Ecto neural progenitor cell (in vitro differentiated cells): ENCODE measurements around the gene EYA3.

ENCODE experiments used
- DNase-seq: peaks from one replicate; pipeline ENCODE4 v3.0.0-alpha.2; 2018; ENCODE audit warnings: low spot score

The EYA3 gene, protein sequence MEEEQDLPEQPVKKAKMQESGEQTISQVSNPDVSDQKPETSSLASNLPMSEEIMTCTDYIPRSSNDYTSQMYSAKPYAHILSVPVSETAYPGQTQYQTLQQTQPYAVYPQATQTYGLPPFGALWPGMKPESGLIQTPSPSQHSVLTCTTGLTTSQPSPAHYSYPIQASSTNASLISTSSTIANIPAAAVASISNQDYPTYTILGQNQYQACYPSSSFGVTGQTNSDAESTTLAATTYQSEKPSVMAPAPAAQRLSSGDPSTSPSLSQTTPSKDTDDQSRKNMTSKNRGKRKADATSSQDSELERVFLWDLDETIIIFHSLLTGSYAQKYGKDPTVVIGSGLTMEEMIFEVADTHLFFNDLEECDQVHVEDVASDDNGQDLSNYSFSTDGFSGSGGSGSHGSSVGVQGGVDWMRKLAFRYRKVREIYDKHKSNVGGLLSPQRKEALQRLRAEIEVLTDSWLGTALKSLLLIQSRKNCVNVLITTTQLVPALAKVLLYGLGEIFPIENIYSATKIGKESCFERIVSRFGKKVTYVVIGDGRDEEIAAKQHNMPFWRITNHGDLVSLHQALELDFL

DNA sequence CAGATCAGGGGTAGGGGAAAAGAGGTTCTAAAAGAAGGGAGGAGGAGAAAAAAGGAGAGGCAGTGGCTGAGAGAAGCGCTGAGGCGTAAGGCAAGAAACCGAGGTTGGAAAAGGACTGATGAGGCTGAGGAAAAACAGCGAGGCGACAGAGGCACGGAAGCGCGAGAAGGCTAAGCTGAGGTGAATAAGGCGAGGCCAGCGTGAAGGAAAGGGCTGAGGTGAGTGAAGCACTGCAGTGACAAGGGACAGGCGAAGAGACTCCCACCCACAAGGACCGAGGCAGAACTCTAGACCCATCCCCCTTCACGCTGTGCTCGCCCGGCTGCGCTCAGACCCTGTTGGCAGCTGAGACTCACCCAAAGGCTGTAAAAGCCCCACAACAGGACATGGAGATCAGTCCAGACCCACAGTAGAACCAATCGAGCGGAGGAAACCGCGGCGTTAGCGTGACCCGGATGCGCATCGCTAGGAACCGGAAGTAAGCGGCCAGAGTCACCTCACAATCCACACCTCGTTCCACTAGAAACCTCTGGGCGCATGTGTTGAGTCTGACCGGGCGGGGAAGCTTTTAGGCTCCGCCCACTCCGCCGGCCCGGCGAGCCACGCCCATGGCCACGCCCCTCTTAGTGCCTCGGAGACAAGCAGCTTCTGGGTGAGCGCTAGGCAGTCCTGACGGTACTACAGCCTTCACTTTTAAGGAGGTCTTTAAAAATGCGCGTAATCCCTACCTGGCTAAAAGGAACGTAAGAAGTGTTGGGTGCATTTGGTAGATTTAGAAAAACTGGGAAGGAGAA, at the start of gene EYA3:
Gene EYA3 (minus strand): TSS at position 443 of the 794 bp plus-strand sequence. CDS start 30,584 bp downstream, outside the sequence.
- peak; percentile 99 for DNase-seq

DNA sequence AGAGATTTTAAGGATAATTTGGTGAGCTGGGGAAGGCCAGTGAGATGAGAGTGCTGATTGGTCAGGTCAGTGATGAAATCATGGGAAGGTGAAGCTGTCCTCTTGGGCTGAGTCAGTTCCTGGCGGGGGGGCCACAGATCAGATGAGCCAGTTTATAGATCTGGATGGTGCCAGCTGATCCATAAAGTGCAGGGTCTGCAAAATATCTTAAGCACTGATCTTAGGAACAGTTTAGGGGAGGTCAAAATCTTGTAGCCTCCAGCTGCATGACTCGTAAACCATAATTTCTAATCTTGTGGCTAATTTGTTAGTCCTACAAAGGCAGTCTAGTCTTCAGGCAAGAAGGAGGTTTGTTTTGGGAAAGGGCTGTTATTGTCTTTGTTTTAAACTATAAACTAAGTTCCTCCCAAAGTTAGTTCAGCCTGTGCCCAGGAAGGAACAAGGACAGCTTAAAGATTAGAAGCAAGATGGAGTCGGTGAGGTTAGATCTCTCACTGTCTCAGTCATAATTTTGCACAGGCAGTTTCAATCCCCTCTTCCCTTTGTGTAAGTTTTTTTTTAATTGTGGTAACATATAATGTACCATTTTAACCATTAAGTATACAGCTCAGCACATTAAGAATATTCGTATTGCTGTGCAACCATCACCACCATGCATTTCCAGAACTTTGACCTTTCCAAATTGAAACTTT, 48.7 kb upstream of the EYA3 start:
- DNase-seq, result no peak

DNA sequence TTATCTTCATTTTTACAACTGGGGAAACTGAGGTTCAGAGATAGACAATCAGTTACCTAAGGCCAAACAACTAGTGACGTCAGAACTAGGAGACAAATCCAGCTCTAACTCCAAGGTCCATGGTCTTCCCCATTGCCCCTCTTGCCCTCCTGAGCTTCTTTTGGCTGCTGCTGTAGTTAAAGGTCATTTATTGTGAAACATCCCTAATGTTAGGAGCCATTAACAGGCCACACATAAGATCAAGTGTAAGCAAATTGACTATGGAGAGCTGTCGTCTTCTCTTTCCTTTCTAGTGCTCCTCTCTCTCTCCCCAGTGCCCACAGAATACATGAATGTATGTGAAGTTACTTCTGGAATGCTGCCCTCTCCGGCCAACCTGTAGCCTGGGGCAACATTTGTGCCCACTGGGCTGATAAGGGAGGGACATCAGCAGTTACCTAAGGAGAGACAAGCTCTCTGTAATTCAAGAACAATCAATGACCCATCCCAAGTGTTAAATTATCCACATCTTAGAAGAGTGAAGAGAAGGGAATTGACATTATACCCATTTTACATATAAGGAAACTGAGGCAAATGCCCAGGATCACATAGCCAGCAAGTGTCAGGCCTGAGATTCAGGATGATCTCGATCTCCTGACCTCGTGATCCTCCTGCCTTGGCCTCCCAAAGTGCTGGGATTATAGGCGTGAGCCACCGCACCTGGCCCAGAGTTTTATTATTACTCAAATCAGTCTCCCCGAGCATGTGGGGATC, 47.9 kb upstream of the EYA3 start:
- DNase-seq, result no peak

DNA sequence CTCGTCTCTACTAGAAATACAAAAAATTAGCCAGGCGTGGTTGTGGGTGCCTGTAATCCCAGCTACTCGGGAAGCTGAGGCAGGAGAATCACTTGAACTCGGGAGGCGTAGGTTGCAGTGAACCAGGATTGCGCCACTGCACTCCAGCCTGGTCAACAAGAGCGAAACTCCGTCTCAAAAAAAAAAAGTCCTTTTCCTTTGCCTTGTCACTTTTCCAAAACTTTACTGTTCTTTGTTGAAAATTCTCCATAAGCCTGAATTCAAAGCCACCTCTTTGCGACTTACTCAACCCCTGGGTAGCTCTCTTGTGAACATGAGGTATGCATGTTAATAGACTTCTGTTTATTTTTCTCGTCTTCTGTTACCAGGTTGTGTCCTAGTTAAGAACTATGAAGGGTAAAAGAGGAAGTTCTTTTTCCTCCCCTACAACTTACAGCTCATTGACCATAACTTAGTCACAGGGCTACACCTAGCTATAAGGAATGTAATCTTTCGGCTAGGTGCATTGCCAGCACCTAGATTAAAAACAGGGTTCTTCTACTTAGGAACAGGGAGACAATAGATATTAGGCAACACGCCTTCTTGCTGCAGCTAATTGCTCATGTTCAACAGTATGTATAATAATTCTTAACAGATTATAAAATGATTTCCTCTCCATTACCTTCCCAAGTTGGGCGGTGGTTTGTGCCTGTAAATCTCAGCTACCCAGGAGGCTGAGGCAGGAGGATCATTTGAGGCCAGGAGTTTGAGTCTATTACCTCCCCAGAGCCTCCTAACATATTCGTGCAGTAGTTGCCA, 47.2 kb upstream of the EYA3 start:
- no peak for DNase-seq

DNA sequence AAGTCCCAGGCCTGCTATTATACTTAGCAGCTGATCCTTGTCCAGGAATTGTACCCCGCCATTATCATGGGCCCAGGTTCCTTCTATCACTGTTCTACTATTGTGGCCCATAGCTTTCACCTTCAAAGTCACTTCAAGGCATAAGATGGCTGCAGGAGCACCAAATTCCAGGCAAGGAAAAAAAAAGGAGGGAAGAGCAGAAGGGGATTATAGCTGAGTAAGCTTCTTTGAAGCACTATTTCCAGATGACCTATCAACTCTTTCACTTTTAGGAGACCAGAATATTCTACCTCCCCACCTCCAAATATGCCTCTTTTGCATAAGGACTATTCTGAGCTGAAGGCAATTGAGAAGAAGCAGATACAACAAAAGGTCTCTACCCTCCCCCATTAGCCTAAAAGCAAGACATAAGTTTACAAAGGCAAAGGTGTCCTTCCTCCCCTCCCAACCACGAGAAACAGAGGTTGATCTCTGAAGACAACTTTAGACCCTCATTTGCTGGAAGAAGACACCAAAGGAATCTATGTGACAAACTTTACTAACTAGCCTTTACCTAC, 46.3 kb upstream of the EYA3 start:
- DNase-seq, result no peak

DNA sequence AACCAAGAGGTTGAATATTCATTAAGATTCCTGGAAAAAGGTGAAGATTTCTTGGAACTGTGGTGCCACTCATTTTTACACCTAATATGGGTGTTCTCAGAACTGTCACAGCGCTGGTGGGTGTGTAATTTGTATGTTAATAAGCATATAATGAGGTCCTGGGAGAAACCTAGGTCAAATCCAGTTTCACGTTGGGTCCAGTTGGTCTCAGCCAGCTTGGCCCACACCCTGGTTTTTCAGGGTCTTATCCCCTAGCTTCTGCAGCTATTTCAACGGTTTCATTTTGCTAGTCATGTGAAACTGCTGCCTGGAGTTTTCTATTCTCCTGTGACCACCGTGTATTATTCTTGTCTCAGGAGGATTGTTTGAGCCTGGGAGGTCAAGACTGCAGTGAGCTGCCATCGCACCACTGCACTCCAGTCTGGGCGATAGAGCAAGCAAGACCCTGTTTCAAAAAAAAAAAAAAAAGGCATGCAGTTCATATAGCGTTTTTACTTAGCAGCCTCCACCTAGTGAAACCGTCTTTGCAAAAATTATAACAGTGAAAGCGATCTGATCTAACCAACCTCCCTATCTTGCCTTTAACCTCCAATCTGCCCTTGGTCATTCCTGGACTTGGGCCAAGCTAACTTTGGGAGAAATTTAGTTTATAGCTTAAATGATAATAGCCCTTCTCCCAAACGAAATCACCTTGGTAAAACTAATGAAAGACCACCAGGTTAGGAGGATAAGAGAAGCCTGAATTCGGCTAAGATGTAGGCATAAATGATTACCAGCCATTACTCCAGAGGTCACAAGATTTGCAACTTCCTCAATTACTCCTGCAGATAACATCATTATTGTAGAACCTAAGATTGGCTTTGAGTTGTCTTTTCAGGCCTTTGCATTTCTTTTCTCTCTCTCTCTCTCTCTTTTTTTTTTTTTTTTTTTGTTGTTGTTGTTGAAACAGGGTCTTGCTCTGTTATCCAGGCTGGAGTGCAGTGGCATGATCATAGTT, 44.1 kb upstream of the EYA3 start:
- no peak for DNase-seq

DNA sequence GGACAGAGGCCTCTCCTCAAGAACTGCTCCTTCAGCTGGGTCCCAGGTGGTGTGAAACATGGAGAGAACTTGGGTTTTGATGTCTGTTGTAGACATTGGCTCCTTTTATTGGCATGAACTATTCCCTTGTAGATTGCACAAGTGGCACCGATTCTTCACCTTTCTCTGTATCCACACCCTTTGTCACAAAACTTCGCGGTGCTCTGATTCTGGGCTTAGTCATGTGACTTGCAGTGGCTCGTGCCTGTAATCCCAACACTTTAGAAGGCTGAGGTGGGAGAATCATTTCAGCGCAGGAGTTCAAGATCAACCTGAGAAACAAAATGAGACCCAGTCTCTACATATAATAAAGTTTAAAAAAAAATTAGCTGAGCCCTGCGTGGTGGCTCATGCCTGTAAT, 42.5 kb upstream of the EYA3 start:
- no peak for DNase-seq

DNA sequence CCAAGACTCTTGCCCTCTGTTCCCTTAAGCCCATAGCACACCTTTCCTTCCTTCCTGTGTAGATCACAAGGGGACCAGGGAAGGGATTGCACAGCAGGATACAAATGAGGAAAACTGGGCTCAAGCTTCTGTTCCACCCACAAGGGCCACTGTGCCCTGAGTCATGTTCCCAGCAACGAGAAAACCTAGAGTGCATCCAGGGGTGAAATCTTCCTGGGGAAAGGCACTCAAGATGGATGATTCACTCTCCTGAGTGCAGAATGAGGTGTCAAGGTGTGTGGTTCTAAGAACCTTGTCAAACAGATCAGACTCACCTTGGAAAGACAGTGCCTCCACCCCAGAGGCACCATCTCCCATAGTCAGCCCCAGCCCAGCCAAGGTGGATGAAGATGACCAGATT, 40.7 kb upstream of the EYA3 start:
- no peak for DNase-seq

DNA sequence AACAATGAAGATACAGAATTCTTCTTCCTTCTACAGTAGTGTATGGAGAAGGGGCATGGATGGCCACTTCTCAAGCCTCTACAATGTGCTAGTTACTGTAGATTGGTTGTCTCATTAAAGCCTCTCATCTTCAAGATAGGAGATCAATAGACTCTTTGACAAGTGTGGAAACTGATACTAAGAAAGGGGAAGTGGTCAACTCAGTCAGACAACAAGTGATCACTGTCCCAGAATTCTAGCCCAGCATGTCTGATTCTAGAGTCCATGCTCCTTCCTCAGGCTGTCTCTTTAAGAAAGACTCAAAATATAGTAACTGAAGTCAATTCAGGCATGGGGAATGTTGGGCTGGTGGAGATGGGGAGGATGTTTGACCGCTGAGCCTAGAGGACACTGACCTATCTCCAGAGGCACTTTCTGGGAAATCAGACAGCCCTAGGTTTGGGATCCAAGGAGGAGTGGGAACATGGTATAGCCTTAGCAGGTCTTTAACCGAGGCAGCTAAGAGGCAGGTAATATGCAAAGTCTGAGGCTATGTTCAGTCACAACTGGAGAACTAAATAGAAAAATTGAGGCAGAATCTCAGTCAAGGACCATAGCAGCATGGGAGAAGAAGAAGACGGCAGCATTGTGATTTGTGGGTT, 39.3 kb upstream of the EYA3 start:
- DNase-seq, result no peak

DNA sequence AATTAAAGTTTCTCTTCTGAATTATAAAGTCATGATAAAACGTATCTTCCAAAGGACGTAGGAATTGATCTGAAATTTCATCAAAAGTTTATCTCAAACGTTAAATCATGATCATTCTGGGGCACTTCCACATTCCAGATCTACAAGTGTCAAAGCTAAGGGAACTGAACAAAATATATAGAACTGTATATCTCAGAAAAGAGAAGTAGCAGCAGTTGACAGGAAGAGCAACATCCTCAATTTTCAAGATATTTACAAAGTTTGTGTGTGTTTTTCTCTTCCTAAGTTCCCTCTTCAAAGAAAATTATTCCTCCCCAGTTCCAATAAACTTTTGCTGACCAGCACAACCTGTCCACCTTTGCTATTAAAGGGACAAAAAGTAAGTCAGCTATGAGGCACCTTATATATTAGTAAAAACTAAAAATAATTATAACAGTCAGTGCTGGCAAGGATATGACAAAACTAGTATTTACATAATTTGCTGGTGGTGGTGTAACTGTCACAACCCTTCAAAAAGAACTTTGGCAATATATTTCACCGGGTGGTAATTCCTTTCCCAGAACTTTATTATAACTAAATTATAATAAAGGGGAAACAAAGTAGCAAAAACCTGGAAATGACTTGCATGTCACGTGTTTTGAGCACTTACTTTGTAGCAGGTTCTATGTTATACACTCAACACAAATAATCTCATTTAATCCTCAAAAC, 38.5 kb upstream of the EYA3 start:
- DNase-seq, result no peak

DNA sequence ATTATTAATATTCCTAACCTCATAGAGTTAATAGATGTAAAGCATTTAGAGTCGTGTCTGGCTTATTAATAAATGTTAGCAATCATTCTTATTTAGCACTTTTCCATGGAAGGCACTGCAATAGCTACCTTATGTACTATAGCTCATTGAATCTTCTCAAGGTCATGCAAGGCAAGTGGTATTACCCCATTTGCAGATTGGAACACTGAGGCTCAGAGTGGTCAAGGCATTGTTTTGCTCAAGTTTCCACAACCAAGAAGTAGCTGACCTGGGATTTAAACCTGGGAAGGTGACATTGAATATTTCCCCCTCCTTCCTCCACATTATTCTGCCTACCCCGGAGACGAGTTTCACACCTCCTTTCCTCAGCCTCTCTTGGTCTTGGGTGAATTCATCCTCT, 37.8 kb upstream of the EYA3 start:
- DNase-seq, result no peak

DNA sequence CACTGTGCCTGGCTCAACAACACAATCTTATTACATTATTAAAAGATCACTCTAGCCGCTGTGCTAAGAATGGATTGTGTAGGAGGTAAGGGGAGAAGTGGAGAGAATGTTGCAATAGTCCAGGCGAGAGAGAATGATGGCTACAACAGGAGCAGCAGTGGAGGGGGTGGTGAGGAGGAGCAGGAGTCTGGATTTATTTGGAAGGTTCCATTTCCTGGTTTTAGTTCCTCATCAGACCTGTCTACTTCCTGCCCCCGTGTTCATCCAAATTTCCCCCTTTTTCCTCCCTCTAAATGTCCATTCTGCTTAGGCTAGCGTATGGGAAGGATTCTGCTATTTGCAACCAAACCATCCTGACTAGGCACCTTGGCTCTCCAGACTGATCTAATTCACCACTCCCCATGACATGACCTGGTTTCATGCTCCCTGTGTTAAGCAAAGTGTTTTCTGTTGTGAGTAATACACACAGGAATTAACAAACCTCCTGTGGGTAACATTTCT, 35.1 kb upstream of the EYA3 start:
- DNase-seq, result no peak

DNA sequence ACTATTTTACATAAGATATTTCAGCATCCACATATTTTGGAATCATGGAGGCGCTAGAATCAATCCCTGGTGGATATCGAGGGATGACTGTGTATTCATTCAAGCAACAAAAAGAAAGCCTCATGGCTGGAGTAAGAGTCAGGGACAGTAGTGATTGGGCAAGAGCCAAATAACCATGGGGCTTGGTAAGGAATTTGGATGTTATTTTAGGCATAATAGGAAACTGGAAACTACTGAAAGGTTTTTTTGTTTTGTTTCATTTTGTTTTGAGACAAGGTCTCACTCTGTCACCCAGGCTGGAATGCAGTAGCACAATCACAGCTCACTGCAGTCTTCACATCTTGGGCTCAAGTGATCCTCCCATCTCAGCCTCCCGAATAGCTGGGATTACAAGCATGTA, 33.8 kb upstream of the EYA3 start:
- no peak for DNase-seq

DNA sequence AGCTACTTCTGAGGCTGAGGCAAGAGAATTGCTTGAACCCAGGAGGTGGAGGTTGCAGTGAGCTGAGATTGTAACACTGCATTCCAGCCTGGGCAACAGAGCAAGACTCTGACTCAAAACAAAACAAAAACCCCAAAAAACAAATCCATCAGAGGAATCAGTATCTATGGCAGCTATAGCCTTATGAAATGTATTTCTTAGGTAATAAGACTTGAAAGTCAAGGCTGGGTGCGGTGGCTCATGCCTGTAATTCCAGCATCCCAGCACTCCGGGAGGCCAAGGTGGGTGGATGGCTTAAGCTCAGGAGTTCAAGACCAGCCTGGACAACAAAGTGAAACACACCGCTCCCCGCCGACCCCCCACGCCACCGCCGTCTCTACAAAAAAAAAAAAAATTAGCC, 31.1 kb upstream of the EYA3 start:
- DNase-seq, result no peak

DNA sequence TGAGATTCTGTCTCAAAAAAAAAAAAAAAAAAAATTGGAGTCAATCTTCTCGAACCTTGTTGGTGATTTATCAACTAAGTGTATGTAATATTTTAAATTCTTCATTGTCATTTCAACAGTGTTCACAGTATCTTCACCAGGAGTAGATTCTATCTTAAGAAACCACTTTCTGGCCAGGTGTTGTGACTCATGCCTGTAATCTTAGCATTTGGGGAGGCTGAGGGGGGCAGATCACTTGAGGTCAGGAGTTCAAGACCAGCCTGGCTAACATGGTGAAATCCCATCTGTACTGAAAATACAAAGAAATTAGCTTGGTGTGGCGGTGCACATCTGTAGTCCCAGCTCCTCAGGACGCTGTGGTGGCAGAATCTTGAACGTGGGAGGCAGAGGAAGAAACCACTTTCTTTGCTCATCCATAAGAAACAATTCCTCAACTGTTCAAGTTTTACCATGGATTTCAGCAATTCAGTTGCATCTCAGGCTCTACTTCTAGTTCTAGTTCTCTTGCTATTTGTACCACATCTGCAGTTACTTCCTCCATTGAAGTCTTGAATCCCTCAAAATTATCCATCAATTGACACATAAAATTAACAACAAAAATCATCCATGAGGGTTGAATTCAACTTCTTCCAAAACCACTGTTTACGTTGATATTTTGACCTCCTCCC, 30.4 kb upstream of the EYA3 start:
- no peak for DNase-seq

DNA sequence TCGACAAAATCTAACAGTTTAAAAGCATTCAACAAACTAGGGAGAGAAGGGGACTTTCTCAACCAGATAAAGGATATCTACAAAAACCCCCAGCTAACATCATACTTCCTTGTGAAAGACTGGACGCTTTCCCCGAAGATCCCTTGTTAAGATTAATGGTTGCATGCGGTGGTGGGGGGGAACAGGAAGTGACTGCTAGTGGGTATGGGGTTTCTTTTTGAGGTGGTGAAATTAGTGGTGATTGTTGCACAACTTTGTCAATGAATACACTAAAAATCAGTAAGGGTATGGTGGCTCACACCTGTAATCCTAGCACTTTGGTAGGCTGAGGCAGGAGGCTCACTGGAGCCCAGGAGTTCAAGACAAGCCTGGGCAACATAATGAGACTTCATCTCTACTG, 26.9 kb upstream of the EYA3 start:
- DNase-seq, result no peak

DNA sequence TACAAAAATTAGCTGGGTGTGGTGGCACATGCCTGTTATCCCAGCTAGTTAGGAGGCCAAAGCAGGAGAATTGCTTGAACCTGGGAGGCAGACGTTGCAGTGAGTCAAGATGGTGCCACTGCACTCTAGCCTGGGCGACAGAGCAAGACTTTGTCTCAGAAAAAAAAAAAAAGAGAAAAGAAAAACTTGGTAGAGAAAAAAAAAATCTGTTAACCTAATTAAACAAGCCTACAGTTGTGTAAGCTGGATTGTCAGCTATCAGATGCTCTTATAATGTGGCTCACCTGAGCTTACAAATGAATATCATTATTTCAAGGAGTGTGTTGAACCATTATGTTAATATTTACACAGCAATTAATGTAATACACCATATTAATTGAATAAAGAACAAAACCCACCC, 26.4 kb upstream of the EYA3 start:
- no peak for DNase-seq

DNA sequence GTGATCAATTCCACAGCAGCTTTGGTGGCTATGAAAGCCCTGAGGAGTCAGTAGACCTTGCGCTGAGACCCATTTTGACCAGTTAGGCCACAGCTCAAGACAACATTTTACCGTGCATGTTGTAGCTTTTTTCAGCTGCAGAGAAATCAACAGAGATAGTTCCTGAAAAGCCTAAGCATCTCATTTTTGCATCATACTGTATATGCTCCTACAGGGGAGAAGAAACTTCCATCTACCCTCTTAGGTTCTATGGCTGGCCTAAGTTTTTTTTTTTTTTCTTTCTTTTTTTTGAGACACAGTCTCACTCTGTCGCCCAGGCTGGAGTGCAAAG, 24.8 kb upstream of the EYA3 start:
- no peak for DNase-seq
